HCT116 (cell line): Measurements from ENCODE around the gene LYPD3. TPM values are rescaled to one million over a fixed set of nuclear protein-coding genes. Genes with fewer than 3 reads are reported as not detected.

Experiments
- ATAC-seq: fragments of 200-7000 bp; cut with Tn5 transposase; 2 replicates; pipeline ENCODE4 v1.9.1; 2020; ENCODE audit warnings: mild to moderate bottlenecking, moderate library complexity
- BruUV-seq: library from RNA; stranded (reverse); fragments of 400-500 nt; replicated peaks from 2 replicates; lab custom pipeline; 2021; lab: Mats Ljungman, UMichigan
- CTCF ChIA-PET: fragments of 300-600 bp; sonication (Branson Sonifier 250); formaldehyde crosslinking; loops from one replicate; lab custom pipeline; 2021; ENCODE audit warnings: antibody characterized with exemption; lab: Charles Lee
- POLR2A ChIA-PET: fragments of 300-600, 350-600 bp; sonication (Branson Sonifier 250); formaldehyde crosslinking; loops from one replicate; lab custom pipeline; 2021; ENCODE audit warnings: antibody characterized with exemption; lab: Charles Lee
- RAD21 ChIA-PET, 2 experiments: fragments of 300-600 bp; sonication (Branson Sonifier 250); formaldehyde crosslinking; loops; one replicate each; lab custom pipeline; 2023; ENCODE audit warnings: low total read pairs in 2 of 2; ENCODE audit not compliant: uncharacterized antibody in 2 of 2, unreplicated experiment in 2 of 2, low non-redundant PET in 1 of 2; lab: Charles Lee
- DNase-seq: peaks from one replicate; pipeline ENCODE4 v3.0.0-alpha.2; 2010; ENCODE audit warnings: low read depth, low spot score
- H2AFZ ChIP-seq: fragments of 200-600 bp; shearing (Covaris generic), sonication (generic); 2 replicates; pipeline ENCODE4 v1.6.1; 2017; ENCODE audit warnings: low read depth, mixed run types, mixed read lengths, antibody characterized with exemption, low read length; ENCODE audit not compliant: poor library complexity, severe bottlenecking
- H3K27ac ChIP-seq: 2 replicates; pipeline ENCODE4 v1.5.1; 2012; ENCODE audit warnings: low read depth, low read length
- H3K27me3 ChIP-seq: fragments of 200-600 bp; sonication (generic); 2 replicates; pipeline ENCODE4 v1.6.1; 2016; ENCODE audit warnings: mixed run types, low read length, mixed read lengths; ENCODE audit not compliant: insufficient read depth
- H3K36me3 ChIP-seq, 2 experiments: fragments of 200-500 bp in 1 of 2; fragments of 200-600 bp in 1 of 2; sonication (Bioruptor generic) in 1 of 2; sonication (generic) in 1 of 2; 2 replicates each; pipeline versions ENCODE4 v1.5.1 to v1.6.1; 2014 to 2016; ENCODE audit warnings: low read length in 2 of 2, inconsistent platforms in 1 of 2, mixed read lengths in 1 of 2, mixed run types in 1 of 2; ENCODE audit not compliant: insufficient read depth in 2 of 2, control insufficient read depth in 1 of 2
- H3K4me1 ChIP-seq, 2 experiments: fragments of 200-600 bp in 1 of 2; sonication (generic) in 1 of 2; 2 replicates each; pipeline versions ENCODE4 v1.5.1 to v1.6.1; 2012 to 2017; ENCODE audit warnings: low read length in 2 of 2, inconsistent platforms in 1 of 2, mild to moderate bottlenecking in 1 of 2, mixed read lengths in 1 of 2, mixed run types in 1 of 2, moderate library complexity in 1 of 2; ENCODE audit not compliant: insufficient read depth in 2 of 2, control insufficient read depth in 1 of 2
- H3K4me2 ChIP-seq: fragments of 200-600 bp; sonication (generic); 2 replicates; pipeline ENCODE4 v1.6.1; 2017; ENCODE audit warnings: mixed run types, low read length, mixed read lengths
- H3K4me3 ChIP-seq, 2 experiments: fragments of 200-600 bp in 1 of 2; sonication (generic) in 1 of 2; replicated peaks in 1 of 2; 2 replicates each; pipeline ENCODE4 v1.5.1; 2011 to 2016; ENCODE audit warnings: low read length in 2 of 2, control low read depth in 1 of 2, low read depth in 1 of 2, mild to moderate bottlenecking in 1 of 2, mixed read lengths in 1 of 2, mixed run types in 1 of 2
- H3K79me2 ChIP-seq: fragments of 200-600 bp; sonication (generic); 2 replicates; pipeline ENCODE4 v1.6.1; 2017; ENCODE audit warnings: mild to moderate bottlenecking, mixed run types, low read length, moderate library complexity, mixed read lengths; ENCODE audit not compliant: insufficient read depth
- H3K9ac ChIP-seq: fragments of 200-600 bp; sonication (generic); 2 replicates; pipeline ENCODE4 v1.6.1; 2016; ENCODE audit warnings: low read length, mixed read lengths
- H3K9me2 ChIP-seq: fragments of 200-600 bp; sonication (generic), shearing (Covaris generic); 2 replicates; pipeline ENCODE4 v1.6.1; 2017; ENCODE audit warnings: mixed run types, mild to moderate bottlenecking, moderate library complexity; ENCODE audit not compliant: insufficient read depth
- H3K9me3 ChIP-seq, 2 experiments: fragments of 200-500 bp in 1 of 2; fragments of 200-600 bp in 1 of 2; sonication (Bioruptor generic) in 1 of 2; sonication (generic) in 1 of 2; 2 replicates each; pipeline ENCODE4 v1.6.1; 2014 to 2017; ENCODE audit warnings: low read length in 2 of 2, mixed read lengths in 2 of 2, inconsistent platforms in 1 of 2, low read depth in 1 of 2, mild to moderate bottlenecking in 1 of 2, mixed run types in 1 of 2, moderate library complexity in 1 of 2; ENCODE audit not compliant: control insufficient read depth in 1 of 2, insufficient read depth in 1 of 2
- H4K20me1 ChIP-seq: fragments of 200-600 bp; sonication (generic), shearing (Covaris generic); 2 replicates; pipeline ENCODE4 v1.6.1; 2017; ENCODE audit warnings: mixed run types, mild to moderate bottlenecking, moderate library complexity; ENCODE audit not compliant: insufficient read depth
- EGR1 ChIP-seq: IDR thresholded peaks from 2 replicates; pipeline ENCODE4 v1.6.1; 2012; ENCODE audit warnings: low read depth
- EZH2 ChIP-seq: fragments of 200-600 bp; sonication (generic); IDR thresholded peaks from 2 replicates; pipeline ENCODE4 v1.6.1; 2017; ENCODE audit warnings: antibody characterized with exemption, mixed run types
- POLR2AphosphoS5 ChIP-seq: IDR thresholded peaks from 2 replicates; pipeline ENCODE4 v1.6.1; 2011; ENCODE audit warnings: mild to moderate bottlenecking, low read depth, low read length, moderate library complexity
- RAD21 ChIP-seq: IDR thresholded peaks from 2 replicates; pipeline ENCODE4 v1.6.1; 2012; ENCODE audit warnings: low read depth, mild to moderate bottlenecking
- SP1 ChIP-seq: IDR thresholded peaks from 2 replicates; pipeline ENCODE4 v1.6.1; 2012; ENCODE audit warnings: low read depth
- SRF ChIP-seq: IDR thresholded peaks from 2 replicates; pipeline ENCODE4 v1.6.1; 2012; ENCODE audit warnings: low read depth
- TCF7L2 ChIP-seq: IDR thresholded peaks from 2 replicates; pipeline ENCODE4 v1.7.0; 2011; ENCODE audit warnings: borderline replicate concordance, inconsistent platforms; ENCODE audit not compliant: insufficient read depth, insufficient read length; ENCODE audit errors: extremely low read depth
- ZNF274 ChIP-seq: fragments of 200-500 bp; sonication (Bioruptor generic); IDR thresholded peaks from 2 replicates; pipeline ENCODE4 v1.6.1; 2014; ENCODE audit warnings: mild to moderate bottlenecking, low read depth, low read length, inconsistent platforms
- intact Hi-C: fragments of 100-400 bp; cut with micrococcal nuclease; formaldehyde crosslinking; loops from 2 replicates; pipeline ENCODE4 v1.10.0; 2022
- total RNA-seq: library from RNA; stranded (reverse); gene quantifications from one replicate; pipeline ENCODE4 v1.2.1, GENCODE V29; 2021; ENCODE audit not compliant: unreplicated experiment
- TF ChIP-seq, protein P1 (sequence below): IDR thresholded peaks from 2 replicates; pipeline ENCODE4 v1.6.1; 2012
- TF ChIP-seq, protein P2 (sequence below): IDR thresholded peaks from 2 replicates; pipeline ENCODE4 v1.6.1; 2011; ENCODE audit warnings: mild to moderate bottlenecking, low read length, moderate library complexity; ENCODE audit not compliant: insufficient replicate concordance; ENCODE audit errors: extremely low read depth
- TF ChIP-seq, protein P3 (sequence below), 3 experiments: fragments of 200-600 bp in 1 of 3; sonication (generic) in 1 of 3; IDR thresholded peaks in 2 of 3; conservative IDR thresholded peaks in 1 of 3; 2 replicates each; pipeline ENCODE4 v1.5.1; 2012 to 2017; ENCODE audit warnings: low read depth in 2 of 3, low read length in 2 of 3, antibody characterized with exemption in 1 of 3, borderline replicate concordance in 1 of 3, control low read depth in 1 of 3, mild to moderate bottlenecking in 1 of 3, mixed read lengths in 1 of 3, mixed run types in 1 of 3, moderate library complexity in 1 of 3; ENCODE audit not compliant: insufficient read depth in 1 of 3

LYPD3 gene
- total RNA-seq, 1 experiment from 2014 or later, result 3.6 TPM

DNA sequence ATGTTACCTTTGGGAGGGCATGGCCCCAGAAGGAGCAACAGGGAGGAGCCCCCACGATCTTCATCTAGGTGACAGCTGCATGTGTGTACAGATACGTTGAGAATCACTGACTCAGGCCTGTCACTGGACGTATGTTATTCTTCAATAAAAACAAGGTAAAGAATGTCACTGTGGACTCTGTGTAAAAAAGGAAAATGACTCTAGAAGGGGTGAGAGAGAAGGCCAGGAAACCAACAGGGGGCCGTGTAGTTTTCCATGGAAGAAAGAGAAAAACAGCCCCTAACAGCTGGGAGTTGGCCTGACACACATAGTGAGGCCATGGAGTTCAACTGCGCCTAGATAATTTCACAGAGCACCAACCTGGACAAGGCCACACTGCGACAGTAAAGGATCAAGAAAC, 1.9 kb upstream of the LYPD3 start:
- RAD21 ChIA-PET, result interaction anchor here in 1 of 2 experiments (0.6 kb wide), 1 partner anchor 20 kb away, joined by 3 read pairs; no protein-coding TSS in a partner anchor
- H3K9ac ChIP-seq, result no peak overlapping the region
- no peaks in the 10 kb centered on the region for H3K9me3 ChIP-seq
- BruUV-seq, result no TSS peak
- no peaks in the 10 kb centered on the region for H3K79me2 ChIP-seq
- H3K27me3 ChIP-seq, result no peaks in the 10 kb centered on the region
- H3K4me3 ChIP-seq, result no peak overlapping the region
- no peaks in the 10 kb centered on the region for H4K20me1 ChIP-seq
- no peaks in the 10 kb centered on the region for H3K9me2 ChIP-seq
- TF ChIP-seq, protein P1, sequence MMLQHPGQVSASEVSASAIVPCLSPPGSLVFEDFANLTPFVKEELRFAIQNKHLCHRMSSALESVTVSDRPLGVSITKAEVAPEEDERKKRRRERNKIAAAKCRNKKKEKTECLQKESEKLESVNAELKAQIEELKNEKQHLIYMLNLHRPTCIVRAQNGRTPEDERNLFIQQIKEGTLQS, result no peak
- TF ChIP-seq POLR2AphosphoS5 (no peak), EGR1 (no peak), EZH2 (no peak), SRF (no peak), SP1 (no peak), ZNF274 (no peak), RAD21 (no peak), TCF7L2 (no peak)
- TF ChIP-seq, protein P2, sequence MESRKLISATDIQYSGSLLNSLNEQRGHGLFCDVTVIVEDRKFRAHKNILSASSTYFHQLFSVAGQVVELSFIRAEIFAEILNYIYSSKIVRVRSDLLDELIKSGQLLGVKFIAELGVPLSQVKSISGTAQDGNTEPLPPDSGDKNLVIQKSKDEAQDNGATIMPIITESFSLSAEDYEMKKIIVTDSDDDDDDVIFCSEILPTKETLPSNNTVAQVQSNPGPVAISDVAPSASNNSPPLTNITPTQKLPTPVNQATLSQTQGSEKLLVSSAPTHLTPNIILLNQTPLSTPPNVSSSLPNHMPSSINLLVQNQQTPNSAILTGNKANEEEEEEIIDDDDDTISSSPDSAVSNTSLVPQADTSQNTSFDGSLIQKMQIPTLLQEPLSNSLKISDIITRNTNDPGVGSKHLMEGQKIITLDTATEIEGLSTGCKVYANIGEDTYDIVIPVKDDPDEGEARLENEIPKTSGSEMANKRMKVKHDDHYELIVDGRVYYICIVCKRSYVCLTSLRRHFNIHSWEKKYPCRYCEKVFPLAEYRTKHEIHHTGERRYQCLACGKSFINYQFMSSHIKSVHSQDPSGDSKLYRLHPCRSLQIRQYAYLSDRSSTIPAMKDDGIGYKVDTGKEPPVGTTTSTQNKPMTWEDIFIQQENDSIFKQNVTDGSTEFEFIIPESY, result no peak
- TF ChIP-seq, protein P3, sequence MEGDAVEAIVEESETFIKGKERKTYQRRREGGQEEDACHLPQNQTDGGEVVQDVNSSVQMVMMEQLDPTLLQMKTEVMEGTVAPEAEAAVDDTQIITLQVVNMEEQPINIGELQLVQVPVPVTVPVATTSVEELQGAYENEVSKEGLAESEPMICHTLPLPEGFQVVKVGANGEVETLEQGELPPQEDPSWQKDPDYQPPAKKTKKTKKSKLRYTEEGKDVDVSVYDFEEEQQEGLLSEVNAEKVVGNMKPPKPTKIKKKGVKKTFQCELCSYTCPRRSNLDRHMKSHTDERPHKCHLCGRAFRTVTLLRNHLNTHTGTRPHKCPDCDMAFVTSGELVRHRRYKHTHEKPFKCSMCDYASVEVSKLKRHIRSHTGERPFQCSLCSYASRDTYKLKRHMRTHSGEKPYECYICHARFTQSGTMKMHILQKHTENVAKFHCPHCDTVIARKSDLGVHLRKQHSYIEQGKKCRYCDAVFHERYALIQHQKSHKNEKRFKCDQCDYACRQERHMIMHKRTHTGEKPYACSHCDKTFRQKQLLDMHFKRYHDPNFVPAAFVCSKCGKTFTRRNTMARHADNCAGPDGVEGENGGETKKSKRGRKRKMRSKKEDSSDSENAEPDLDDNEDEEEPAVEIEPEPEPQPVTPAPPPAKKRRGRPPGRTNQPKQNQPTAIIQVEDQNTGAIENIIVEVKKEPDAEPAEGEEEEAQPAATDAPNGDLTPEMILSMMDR (IDR thresholded peaks at IDR 0.05 in 2 of 3, conservative IDR thresholded peaks at IDR 0.05 in 1 of 3; ENCODE audit: borderline replicate concordance in 1 of 3, insufficient read depth in 1 of 3, low read depth in 2 of 3, low read length in 2 of 3), result no peak
- TF ChIP-seq, all 23 proteins: peak for 0
- peak overlapping the region; percentile 63 for H2AFZ ChIP-seq
- H3K27ac ChIP-seq, result no peak overlapping the region
- ChIA-PET POLR2A (interaction anchor here (0.7 kb wide), 1 partner anchor 203 kb away, joined by 3 read pairs; no protein-coding TSS in a partner anchor), CTCF (no interaction called here)
- no peaks in the 10 kb centered on the region for H3K36me3 ChIP-seq
- intact Hi-C loops, result no loop called here
- H3K4me2 ChIP-seq, result peak overlapping the region; percentile 43
- no peak for DNase-seq
- ATAC-seq, result no peak
- H3K4me1 ChIP-seq, result peaks cover 22 to 62% of the 10 kb centered on the region in 2 experiments
